IMR-90 (cell line): ENCODE data around the gene ATP9B. TPM values are rescaled to one million over a fixed set of nuclear protein-coding genes. Genes with fewer than 3 reads are reported as not detected.

Experiments used
- ATAC-seq: fragments of 200-7000 bp; cut with Tn5 transposase; 2 replicates; pipeline ENCODE4 v1.9.1; 2020; ENCODE audit warnings: low read depth, mild to moderate bottlenecking, moderate library complexity
- BruUV-seq: library from RNA; stranded (reverse); fragments of 400-500 nt; replicated peaks from 2 replicates; lab custom pipeline; 2021; lab: Mats Ljungman, UMichigan
- CTCF ChIA-PET: fragments of 300-600 bp; formaldehyde crosslinking; extraction: SDS; loops from one replicate; lab custom pipeline; 2021; ENCODE audit warnings: antibody characterized with exemption; lab: Yijun Ruan, JAX
- POLR2A ChIA-PET: fragments of 300-600 bp; sonication (Branson Sonifier 250); formaldehyde crosslinking; loops from one replicate; lab custom pipeline; 2022; ENCODE audit warnings: antibody characterized with exemption; ENCODE audit not compliant: unreplicated experiment; lab: Charles Lee
- DNase-seq: peaks from one replicate; pipeline ENCODE4 v3.0.0; 2013
- H2AFZ ChIP-seq: replicated peaks from 2 replicates; pipeline ENCODE3; 2013; ENCODE audit warnings: low read length, mild to moderate bottlenecking; ENCODE audit not compliant: poor library complexity
- H2AK5ac ChIP-seq: 2 replicates; pipeline ENCODE4 v1.6.1; 2013; ENCODE audit warnings: low read depth, low read length, inconsistent platforms
- H2AK9ac ChIP-seq: replicated peaks from 2 replicates; pipeline ENCODE3; 2013; ENCODE audit warnings: mild to moderate bottlenecking, low read depth, low read length, moderate library complexity; ENCODE audit not compliant: poor library complexity
- H2BK120ac ChIP-seq: 2 replicates; pipeline ENCODE4 v1.6.1; 2013; ENCODE audit warnings: low read depth, low read length, inconsistent platforms
- H2BK15ac ChIP-seq: 3 replicates; pipeline ENCODE4 v1.6.1; 2013; ENCODE audit warnings: low read depth, low read length, inconsistent platforms
- H2BK20ac ChIP-seq: 2 replicates; pipeline ENCODE4 v1.6.1; 2013; ENCODE audit warnings: low read depth, mild to moderate bottlenecking, inconsistent platforms, low read length, moderate library complexity
- H2BK5ac ChIP-seq: 2 replicates; pipeline ENCODE4 v1.6.1; 2013; ENCODE audit warnings: mild to moderate bottlenecking, low read depth, low read length, inconsistent platforms; ENCODE audit not compliant: poor library complexity, severe bottlenecking
- H3K14ac ChIP-seq: replicated peaks from 2 replicates; pipeline ENCODE4 v1.6.1; 2013; ENCODE audit warnings: low read depth, low read length, inconsistent platforms
- H3K18ac ChIP-seq: 2 replicates; pipeline ENCODE4 v1.6.1; 2013; ENCODE audit warnings: low read depth, low read length, control low read depth
- H3K23ac ChIP-seq: 2 replicates; pipeline ENCODE4 v1.6.1; 2013; ENCODE audit warnings: low read depth, low read length, inconsistent platforms
- H3K27ac ChIP-seq: 2 replicates; pipeline ENCODE4 v1.5.1; 2013; ENCODE audit warnings: mild to moderate bottlenecking, control low read depth, low read length; ENCODE audit not compliant: insufficient read depth
- H3K27me3 ChIP-seq: 2 replicates; pipeline ENCODE4 v1.6.1; 2013; ENCODE audit warnings: low read length; ENCODE audit not compliant: control insufficient read depth, insufficient read depth
- H3K36me3 ChIP-seq: 2 replicates; pipeline ENCODE4 v1.6.1; 2013; ENCODE audit warnings: low read length, mixed read lengths; ENCODE audit not compliant: control insufficient read depth, insufficient read depth
- H3K4ac ChIP-seq: 2 replicates; pipeline ENCODE4 v1.6.1; 2013; ENCODE audit warnings: low read depth, low read length, inconsistent platforms
- H3K4me1 ChIP-seq: 2 replicates; pipeline ENCODE4 v1.6.1; 2013; ENCODE audit warnings: low read length, mixed read lengths; ENCODE audit not compliant: control insufficient read depth, insufficient read depth
- H3K4me2 ChIP-seq: 2 replicates; pipeline ENCODE4 v1.6.1; 2013; ENCODE audit warnings: low read depth, mild to moderate bottlenecking, control low read depth, low read length, moderate library complexity
- H3K4me3 ChIP-seq: 2 replicates; pipeline ENCODE4 v1.5.1; 2013; ENCODE audit warnings: low read depth, mild to moderate bottlenecking, control low read depth, low read length, moderate library complexity; ENCODE audit not compliant: insufficient read depth
- H3K56ac ChIP-seq: 2 replicates; pipeline ENCODE4 v1.6.1; 2013; ENCODE audit warnings: low read length, inconsistent platforms; ENCODE audit not compliant: insufficient read depth; ENCODE audit errors: extremely low read depth
- H3K79me1 ChIP-seq, 2 experiments: 2 replicates each; pipeline ENCODE4 v1.6.1; 2013; ENCODE audit warnings: low read length in 2 of 2, inconsistent platforms in 1 of 2, low read depth in 1 of 2
- H3K9ac ChIP-seq: 2 replicates; pipeline ENCODE4 v1.6.1; 2013; ENCODE audit warnings: low read depth, low read length, control low read depth
- H3K9me1 ChIP-seq: 2 replicates; pipeline ENCODE4 v1.6.1; 2013; ENCODE audit warnings: low read length, inconsistent platforms; ENCODE audit not compliant: insufficient read depth
- H3K9me3 ChIP-seq: 2 replicates; pipeline ENCODE4 v1.6.1; 2013; ENCODE audit warnings: low read length; ENCODE audit not compliant: control insufficient read depth, insufficient read depth
- H4K20me1 ChIP-seq: 2 replicates; pipeline ENCODE4 v1.6.1; 2013; ENCODE audit warnings: low read length, inconsistent platforms; ENCODE audit not compliant: insufficient read depth
- H4K5ac ChIP-seq: 2 replicates; pipeline ENCODE4 v1.6.1; 2013; ENCODE audit warnings: mild to moderate bottlenecking, low read depth, low read length, control low read depth
- H4K8ac ChIP-seq, 2 experiments: 2 replicates each; pipeline ENCODE4 v1.6.1; 2013; ENCODE audit warnings: low read depth in 2 of 2, low read length in 2 of 2, control low read depth in 1 of 2, inconsistent platforms in 1 of 2
- H4K91ac ChIP-seq: 2 replicates; pipeline ENCODE4 v1.6.1; 2013; ENCODE audit warnings: low read depth, low read length, inconsistent platforms; ENCODE audit not compliant: insufficient read depth
- BHLHE40 ChIP-seq: fragments of 150-350 bp; IDR thresholded peaks from 2 replicates; pipeline ENCODE4 v1.6.1; 2016; ENCODE audit warnings: mild to moderate bottlenecking, low read depth, low read length
- CEBPB ChIP-seq: IDR thresholded peaks from 2 replicates; pipeline ENCODE4 v1.6.1; 2012; ENCODE audit warnings: low read depth, low read length, improper control_type of control experiment
- CHD1 ChIP-seq: IDR thresholded peaks from 2 replicates; pipeline ENCODE4 v1.6.1; 2012; ENCODE audit warnings: low read depth, low read length, improper control_type of control experiment
- CTCF ChIP-seq: conservative IDR thresholded peaks from 2 replicates; pipeline ENCODE4 v1.5.1; 2012; ENCODE audit warnings: mild to moderate bottlenecking, low read depth, low read length, improper control_type of control experiment
- ELK1 ChIP-seq: fragments of 150-350 bp; IDR thresholded peaks from 2 replicates; pipeline ENCODE4 v1.6.1; 2016; ENCODE audit warnings: low read depth, mild to moderate bottlenecking, low read length, moderate library complexity, borderline replicate concordance
- FOS ChIP-seq: fragments of 150-350 bp; IDR thresholded peaks from 2 replicates; pipeline ENCODE4 v1.6.1; 2016; ENCODE audit warnings: low read depth, low read length
- MAFK ChIP-seq: IDR thresholded peaks from 2 replicates; pipeline ENCODE4 v1.6.1; 2012; ENCODE audit warnings: low read depth, low read length, improper control_type of control experiment
- MAZ ChIP-seq: IDR thresholded peaks from 2 replicates; pipeline ENCODE4 v1.6.1; 2012; ENCODE audit warnings: low read depth, mild to moderate bottlenecking, low read length, improper control_type of control experiment, moderate library complexity, borderline replicate concordance
- MXI1 ChIP-seq: IDR thresholded peaks from 2 replicates; pipeline ENCODE4 v1.6.1; 2012; ENCODE audit warnings: low read depth, mild to moderate bottlenecking, low read length, moderate library complexity, borderline replicate concordance
- NFE2L2 ChIP-seq: fragments of 150-350 bp; IDR thresholded peaks from 2 replicates; pipeline ENCODE4 v1.6.1; 2016; ENCODE audit warnings: low read depth, mild to moderate bottlenecking, low read length
- POLR2A ChIP-seq: IDR thresholded peaks from 2 replicates; pipeline ENCODE4 v1.6.1; 2012; ENCODE audit warnings: mild to moderate bottlenecking, low read depth, low read length
- RAD21 ChIP-seq: IDR thresholded peaks from 2 replicates; pipeline ENCODE4 v1.6.1; 2012; ENCODE audit warnings: low read length, improper control_type of control experiment
- RCOR1 ChIP-seq: IDR thresholded peaks from 2 replicates; pipeline ENCODE4 v1.6.1; 2012; ENCODE audit warnings: mild to moderate bottlenecking, low read length, improper control_type of control experiment; ENCODE audit not compliant: insufficient replicate concordance
- RFX5 ChIP-seq: IDR thresholded peaks from 2 replicates; pipeline ENCODE4 v1.8.0; 2012; ENCODE audit warnings: low read depth, mild to moderate bottlenecking, low read length, moderate library complexity
- WGBS, 2 experiments: methylation state at CpG; one replicate each; pipeline versions ENCODE4 v1.1.5 to v1.1.7; 2013; ENCODE audit warnings: missing lambda C conversion rate in 2 of 2; ENCODE audit not compliant: insufficient read length in 1 of 2; ENCODE audit errors: extremely low coverage in 2 of 2; 5-methylcytosine and 5-hydroxymethylcytosine counted together
- dilution Hi-C: fragments of 300-500 bp; cut with HindIII; formaldehyde crosslinking; loops from one replicate; pipeline ENCODE4 v1.14.3; 2018; ENCODE audit warnings: low sequenced_read_pairs; ENCODE audit not compliant: unreplicated experiment
- in situ Hi-C: fragments of 300-500 bp; cut with MboI; formaldehyde crosslinking; loops from 3 replicates; pipeline ENCODE4 v1.14.3; 2019; ENCODE audit warnings: low sequenced_read_pairs, inconsistent platforms, mixed read lengths
- intact Hi-C: fragments of 100-400 bp; cut with micrococcal nuclease; formaldehyde crosslinking; loops from 2 replicates; pipeline ENCODE4 v1.10.0; 2022
- polyA plus RNA-seq, 3 experiments: library from polyadenylated mRNA; depleted of rRNA; stranded (reverse); fragments of >200 nt; gene quantifications; 2 replicates each; pipeline ENCODE4 v1.2.3, GENCODE V29; 2012; ENCODE audit warnings: low replicate concordance in 1 of 3
- total RNA-seq: library from RNA; depleted of rRNA; stranded (reverse); fragments of >200 nt; gene quantifications from 2 replicates; pipeline ENCODE4 v1.2.3, GENCODE V29; 2012
- TF ChIP-seq, protein P1 (sequence below): fragments of 150-350 bp; IDR thresholded peaks from 2 replicates; pipeline ENCODE4 v1.6.1; 2017; ENCODE audit warnings: mild to moderate bottlenecking, antibody characterized with exemption, low read length, low read depth

The ATP9B gene
- total and polyA plus RNA-seq, 2 of the 4 experiments (the other 2 are of a cell fraction) = 11.0 to 11.5 TPM

GRCh38 chr18:79259218-79259617, 190.0 kb downstream of the ATP9B start:
- DNase-seq (no peak), ATAC-seq (no peak)
- Histone ChIP-seq H3K9me1 (peaks cover 2% of the 10 kb centered on the region; the same call in 1 of the 2 replicates), H2BK5ac (no peak overlapping the region), H2AK9ac (no peak overlapping the region), H3K9me3 (no peaks in the 10 kb centered on the region), H2BK120ac (no peak overlapping the region), H3K4ac (no peak overlapping the region), H2BK20ac (no peak overlapping the region), H4K5ac (no peak overlapping the region), H2AFZ (no peak overlapping the region), H3K18ac (no peak overlapping the region), H4K8ac (no peak overlapping the region), H3K23ac (no peak overlapping the region), H3K4me3 (no peak overlapping the region), H3K79me1 (no peaks in the 10 kb centered on the region), H3K9ac (no peak overlapping the region), H3K56ac (no peak overlapping the region), H2BK15ac (no peak overlapping the region), H4K91ac (no peak overlapping the region), H3K4me2 (no peak overlapping the region), H2AK5ac (no peak overlapping the region), H3K27ac (no peak overlapping the region), H3K27me3 (no peaks in the 10 kb centered on the region), H3K36me3 (peaks cover 6% of the 10 kb centered on the region), H3K4me1 (no peaks in the 10 kb centered on the region), H4K20me1 (no peaks in the 10 kb centered on the region), H3K14ac (no peak overlapping the region)
- no TSS peak for BruUV-seq
- dilution Hi-C loops = no loop called here
- TF ChIP-seq MAZ (no peak), BHLHE40 (no peak), MXI1 (no peak), CHD1 (no peak), CTCF (no peak), NFE2L2 (no peak), POLR2A (no peak), CEBPB (no peak), FOS (no peak), MAFK (no peak), ELK1 (no peak), RCOR1 (no peak), RFX5 (no peak), RAD21 (no peak)
- TF ChIP-seq, protein P1, sequence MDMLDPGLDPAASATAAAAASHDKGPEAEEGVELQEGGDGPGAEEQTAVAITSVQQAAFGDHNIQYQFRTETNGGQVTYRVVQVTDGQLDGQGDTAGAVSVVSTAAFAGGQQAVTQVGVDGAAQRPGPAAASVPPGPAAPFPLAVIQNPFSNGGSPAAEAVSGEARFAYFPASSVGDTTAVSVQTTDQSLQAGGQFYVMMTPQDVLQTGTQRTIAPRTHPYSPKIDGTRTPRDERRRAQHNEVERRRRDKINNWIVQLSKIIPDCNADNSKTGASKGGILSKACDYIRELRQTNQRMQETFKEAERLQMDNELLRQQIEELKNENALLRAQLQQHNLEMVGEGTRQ = no peak
- ChIA-PET CTCF (interaction anchor here (1.2 kb wide), 1 partner anchor 36 kb away, joined by 4 read pairs; no protein-coding TSS in a partner anchor), POLR2A (no interaction called here)
- intact Hi-C loops = no loop called here
- no CpG with 5 or more reads among the region's 2 CpGs for WGBS, 2 experiments
- in situ Hi-C loops = no loop called here
